Measurements from ENCODE around the gene LTB4R.

GRCh38 chr14:24269910-24270536, 41.3 kb upstream of the LTB4R start:
- TF ChIP-seq TAF1 (conservative IDR thresholded peaks at IDR 0.05), result no peak
- no peak for TF ChIP-seq RAD21 (IDR thresholded peaks at IDR 0.05)
- TF ChIP-seq CTCF (IDR thresholded peaks at IDR 0.05; ENCODE audit: low read depth, low read length, missing input control), result no peak
- TF ChIP-seq REST (IDR thresholded peaks at IDR 0.05), result no peak
- no peak for TF ChIP-seq SP1 (IDR thresholded peaks at IDR 0.05)
- no peak for TF ChIP-seq JUND (IDR thresholded peaks at IDR 0.05)
- TF ChIP-seq GABPA (IDR thresholded peaks at IDR 0.05 in 1 of 2, conservative IDR thresholded peaks at IDR 0.05 in 1 of 2), result no peak
